ENCODE measurements around the gene FARP1.

Gene FARP1

DNA sequence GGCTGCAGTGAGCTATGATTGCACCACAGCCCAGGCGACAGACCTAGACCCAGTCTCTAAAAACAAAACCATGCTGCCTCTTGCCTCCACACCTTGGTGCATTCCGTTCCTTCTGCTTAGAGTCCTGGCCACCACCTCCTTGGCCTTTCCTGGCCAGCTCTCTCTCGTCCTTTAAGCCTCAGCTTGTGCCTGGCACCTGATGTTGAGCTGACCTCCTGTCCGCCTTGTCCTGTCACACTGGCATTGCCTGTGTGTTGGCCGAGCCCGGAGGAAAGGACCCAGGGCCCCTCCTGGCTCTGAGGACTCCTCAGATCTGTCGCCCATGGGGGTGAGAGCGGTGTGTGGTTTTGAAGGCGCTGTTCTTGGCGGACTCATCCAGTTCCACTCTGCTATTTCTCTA, 290.8 kb downstream of the FARP1 start:
- CTCF ChIA-PET, result interaction anchor here (1.4 kb wide), 1 partner anchor 28 kb away, joined by 3 read pairs; no protein-coding TSS in a partner anchor

DNA sequence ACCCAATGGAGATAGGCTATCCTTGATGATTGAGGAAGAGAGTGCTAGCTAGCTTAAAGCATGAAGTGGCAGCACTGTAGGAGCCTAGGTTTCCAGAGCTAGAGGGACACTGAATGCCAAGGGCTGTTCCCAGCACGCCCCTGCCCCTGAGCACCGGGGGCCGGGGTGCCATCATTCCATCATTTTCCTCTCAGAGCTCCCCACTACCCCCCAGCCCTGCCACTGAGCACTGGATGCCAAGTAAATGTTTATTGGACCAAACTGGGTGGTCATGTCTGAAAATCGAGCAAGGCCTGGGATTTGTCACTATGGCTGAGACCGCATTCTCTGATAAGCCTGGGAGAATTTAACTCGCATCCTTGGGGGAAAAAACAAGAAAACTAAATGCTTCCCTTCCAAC, 291.2 kb downstream of the FARP1 start:
- H3K27ac ChIP-seq, result no peak overlapping the region
- no peak for TF ChIP-seq CTCF (conservative IDR thresholded peaks at IDR 0.05; ENCODE audit: low read depth)
- POLR2A ChIA-PET (ENCODE audit: low non-redundant PET), result no interaction called here
- DNase-seq (ENCODE audit: low spot score), result no peak
- CTCF ChIA-PET, result interaction anchor here (1.4 kb wide), 1 partner anchor 29 kb away, joined by 3 read pairs; no protein-coding TSS in a partner anchor

More for the DNA sequence above, 290.8 kb downstream of the FARP1 start:
- POLR2A ChIA-PET (ENCODE audit: low non-redundant PET), result no interaction called here
- TF ChIP-seq CTCF (conservative IDR thresholded peaks at IDR 0.05; ENCODE audit: low read depth), result no peak
- no peak for DNase-seq (ENCODE audit: low spot score)
- no peak overlapping the region for H3K27ac ChIP-seq

DNA sequence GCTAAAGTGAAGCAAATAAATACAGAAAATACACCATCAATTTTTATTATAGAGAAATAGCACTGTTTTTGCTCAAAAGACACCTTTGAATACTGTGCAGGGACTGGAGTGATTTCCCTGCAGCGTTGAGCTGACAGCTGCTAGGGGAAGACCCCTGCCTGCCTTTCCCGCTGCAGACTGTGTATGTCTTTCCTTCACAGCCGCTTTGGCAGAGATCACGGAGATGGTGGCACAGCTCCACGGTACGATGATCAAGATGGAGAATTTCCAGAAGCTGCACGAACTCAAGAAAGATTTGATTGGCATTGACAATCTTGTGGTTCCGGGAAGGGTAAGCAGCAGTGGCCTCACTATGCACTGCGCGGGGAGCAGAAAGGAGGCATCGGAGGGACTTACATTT, 292.5 kb downstream of the FARP1 start:
- no peak for DNase-seq (ENCODE audit: low spot score)
- POLR2A ChIA-PET (ENCODE audit: low non-redundant PET), result no interaction called here
- no peak for TF ChIP-seq CTCF (conservative IDR thresholded peaks at IDR 0.05; ENCODE audit: low read depth)
- no peak overlapping the region for H3K27ac ChIP-seq
- CTCF ChIA-PET, result no interaction called here

DNA sequence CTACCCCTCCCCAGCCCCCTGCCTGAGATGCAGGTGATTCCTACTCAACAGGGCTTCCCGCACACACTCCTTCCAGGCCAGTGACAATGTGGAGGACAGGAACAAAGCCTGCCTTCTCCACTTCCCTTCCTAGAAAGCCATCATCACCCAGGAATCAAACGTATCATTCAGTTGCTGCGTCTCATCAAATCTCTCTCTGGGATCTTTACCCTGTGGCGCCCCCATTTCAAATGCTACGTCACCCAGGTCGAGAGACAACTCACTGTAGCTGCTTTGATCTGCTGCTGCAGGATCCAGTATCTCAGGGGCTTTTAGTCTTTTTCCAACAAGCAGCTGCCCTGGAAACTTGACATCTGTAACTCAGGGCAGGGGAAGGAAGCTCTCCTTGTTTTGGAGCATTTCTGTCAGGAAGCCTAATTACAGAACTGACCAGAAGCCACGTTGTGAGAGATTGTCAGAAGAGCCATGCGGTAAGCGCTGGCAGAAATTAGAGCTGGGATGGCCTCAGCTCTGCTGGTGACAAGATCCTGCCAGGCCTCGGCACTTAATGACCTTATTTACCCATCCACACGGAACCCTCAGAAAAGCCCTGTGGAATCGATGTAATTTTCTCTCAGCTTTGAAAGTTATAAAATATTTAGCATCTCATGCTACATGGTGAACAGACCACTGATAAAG, 293.5 kb downstream of the FARP1 start:
- POLR2A ChIA-PET (ENCODE audit: low non-redundant PET), result no interaction called here
- no peak for DNase-seq (ENCODE audit: low spot score)

DNA sequence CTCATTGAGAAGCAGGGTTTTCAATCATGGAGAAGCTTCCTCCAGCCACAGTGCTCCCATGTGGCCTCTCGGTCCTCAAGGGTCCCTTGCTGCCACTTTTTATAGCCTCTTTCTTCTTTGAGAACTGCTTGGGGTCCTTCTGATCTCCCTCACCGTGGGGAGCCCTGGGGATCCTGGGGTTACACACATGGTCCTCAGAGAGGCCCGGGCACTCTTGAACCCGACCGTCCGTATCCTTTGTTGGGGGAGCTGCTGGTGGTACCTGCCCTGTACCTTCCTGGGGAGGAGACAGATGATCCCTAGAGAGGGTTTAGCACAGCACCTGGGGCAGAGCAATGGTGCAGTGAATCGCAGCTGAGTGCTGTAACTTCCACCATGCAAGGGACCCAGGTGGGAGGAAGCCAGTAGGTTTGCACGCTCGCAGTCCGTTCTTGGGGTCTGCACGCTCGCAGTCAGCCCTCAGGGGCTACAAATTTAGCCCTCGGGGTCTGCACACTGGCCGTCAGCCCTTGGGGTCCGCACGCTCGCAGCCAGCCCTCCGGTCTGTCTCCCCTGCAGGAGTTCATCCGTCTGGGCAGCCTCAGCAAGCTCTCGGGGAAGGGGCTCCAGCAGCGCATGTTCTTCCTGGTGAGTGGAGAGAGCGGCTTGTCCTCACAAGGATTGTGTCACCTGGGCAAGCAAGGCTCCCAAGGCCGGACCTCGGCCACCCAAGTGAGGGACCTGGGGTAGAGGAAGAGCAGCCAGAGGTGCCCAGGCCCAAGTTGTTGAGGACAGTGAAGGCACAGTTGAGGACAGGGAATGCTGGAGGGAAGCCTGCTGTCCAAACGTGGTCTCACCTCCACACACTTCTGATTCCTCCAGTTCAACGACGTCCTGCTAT, 295.6 kb downstream of the FARP1 start:
- no peak for TF ChIP-seq CTCF (conservative IDR thresholded peaks at IDR 0.05; ENCODE audit: low read depth)
- POLR2A ChIA-PET (ENCODE audit: low non-redundant PET), result no interaction called here
- CTCF ChIA-PET, result no interaction called here
- no peak overlapping the region for H3K27ac ChIP-seq
- no peak for DNase-seq (ENCODE audit: low spot score)

More for the DNA sequence above, 293.5 kb downstream of the FARP1 start:
- H3K27ac ChIP-seq, result no peak overlapping the region
- no peak for TF ChIP-seq CTCF (conservative IDR thresholded peaks at IDR 0.05; ENCODE audit: low read depth)
- CTCF ChIA-PET, result interaction anchor here (0.7 kb wide), 1 partner anchor 525 kb away, joined by 3 read pairs; no protein-coding TSS in a partner anchor

DNA sequence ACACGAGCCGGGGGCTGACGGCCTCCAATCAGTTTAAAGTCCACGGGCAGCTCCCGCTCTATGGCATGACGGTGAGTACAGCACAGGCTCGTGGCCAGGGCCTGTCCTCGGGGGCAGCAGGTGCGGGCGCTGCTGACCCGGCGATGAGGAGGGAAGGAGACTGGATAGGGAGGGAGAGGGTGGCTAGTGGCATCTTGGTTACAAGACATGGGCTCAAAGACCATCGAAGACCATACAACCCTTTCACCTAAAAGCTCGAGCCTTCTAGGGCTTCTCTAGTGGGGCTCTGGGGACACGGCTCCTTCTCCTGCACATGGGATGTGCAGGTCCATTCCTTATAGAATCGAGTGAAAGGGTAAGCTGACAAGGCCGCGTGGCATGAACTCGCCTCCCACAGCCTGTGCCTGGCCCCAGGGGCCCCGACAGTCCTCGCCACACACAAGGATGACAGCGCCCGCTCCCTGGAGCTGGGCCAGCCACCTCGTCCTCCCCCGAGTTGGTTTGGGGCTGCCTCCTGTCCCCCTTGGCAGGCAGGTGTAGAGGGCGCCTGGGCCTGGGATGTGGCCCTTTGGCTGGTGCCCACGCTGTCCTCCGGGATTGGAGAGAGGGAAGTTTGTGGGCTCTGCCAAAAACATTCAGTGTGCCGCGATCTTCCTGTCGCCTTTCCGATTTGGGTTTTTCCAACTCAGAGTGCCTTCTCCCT, 296.4 kb downstream of the FARP1 start:
- POLR2A ChIA-PET (ENCODE audit: low non-redundant PET), result no interaction called here
- CTCF ChIA-PET, result no interaction called here
- H3K27ac ChIP-seq, result no peak overlapping the region
- DNase-seq (ENCODE audit: low spot score), result no peak
- no peak for TF ChIP-seq CTCF (conservative IDR thresholded peaks at IDR 0.05; ENCODE audit: low read depth)
